ENCODE data around the gene DCLRE1B. TPM values are rescaled to one million over a fixed set of nuclear protein-coding genes. Genes with fewer than 3 reads are reported as not detected.

The DCLRE1B gene
- total RNA-seq, 2 experiments from 2014 or later: 33.2 to 33.9 TPM

- POLR2A ChIA-PET: interaction anchor here (0.7 kb wide), 1 partner anchor 24 kb away, joined by 5 read pairs; no protein-coding TSS in a partner anchor
- CTCF ChIA-PET: interaction anchor here (0.7 kb wide), 2 partner anchors 15 to 23 kb away, joined by 3 read pairs; no protein-coding TSS in a partner anchor
Measured at GRCh38 chr1:113938192-113938591, 33.1 kb downstream of the DCLRE1B start.

GRCh38 chr1:113940365-113941244, 35.5 kb downstream of the DCLRE1B start:
- POLR2A ChIA-PET: interaction anchor here (1.1 to 1.9 kb wide), 2 partner anchors 10 to 36 kb away, joined by 4 to 12 read pairs; no protein-coding TSS in a partner anchor
- CTCF ChIA-PET: interaction anchor here (0.6 to 1.6 kb wide), 4 partner anchors 9 to 205 kb away, joined by 4 to 5 read pairs (median 4); no protein-coding TSS in a partner anchor

- POLR2A ChIA-PET: interaction anchor here (1.1 to 1.9 kb wide), 2 partner anchors 10 to 37 kb away, joined by 4 to 12 read pairs; no protein-coding TSS in a partner anchor
Measured at GRCh38 chr1:113941245-113941559, 36.1 kb downstream of the DCLRE1B start.

GRCh38 chr1:113942527-113942926, 37.4 kb downstream of the DCLRE1B start:
- POLR2A ChIA-PET: no interaction called here
- CTCF ChIA-PET: no interaction called here

More at GRCh38 chr1:113941245-113941559, 36.1 kb downstream of the DCLRE1B start:
- CTCF ChIA-PET: interaction anchor here (1.3 to 1.6 kb wide), 3 partner anchors 10 to 22 kb away, joined by 4 to 5 read pairs (median 5); no protein-coding TSS in a partner anchor

- ChIA-PET POLR2A (no interaction called here), CTCF (no interaction called here)
Measured at GRCh38 chr1:113943028-113943811, 38.1 kb downstream of the DCLRE1B start.

- POLR2A ChIA-PET: no interaction called here
- CTCF ChIA-PET: no interaction called here
Measured at GRCh38 chr1:113945329-113945728, 40.2 kb downstream of the DCLRE1B start.

- ChIA-PET POLR2A (interaction anchor here (0.6 to 2.4 kb wide), 2 partner anchors 16 to 683 kb away, joined by 3 to 15 read pairs; partner anchors contain the start of gene HIPK1), CTCF (no interaction called here)
Measured at GRCh38 chr1:113946112-113946511, 41.0 kb downstream of the DCLRE1B start.

GRCh38 chr1:113946678-113947387, 41.7 kb downstream of the DCLRE1B start:
- ChIA-PET POLR2A (interaction anchor here (1.8 to 2.4 kb wide), 2 partner anchors 17 to 43 kb away, joined by 4 to 15 read pairs; partner anchors contain the start of genes AP4B1 and HIPK1), CTCF (interaction anchor here (0.6 to 1.2 kb wide), 4 partner anchors 10 to 187 kb away, joined by 3 to 4 read pairs (median 3); no protein-coding TSS in a partner anchor)

GRCh38 chr1:113947388-113948107, 42.4 kb downstream of the DCLRE1B start:
- ChIA-PET POLR2A (interaction anchor here (0.5 to 2.4 kb wide), 3 partner anchors 18 to 564 kb away, joined by 4 to 15 read pairs (median 4); partner anchors contain the start of genes AP4B1 and HIPK1), CTCF (interaction anchor here (1.0 to 1.2 kb wide), 3 partner anchors 9 to 17 kb away, joined by 3 read pairs; no protein-coding TSS in a partner anchor)

- ChIA-PET CTCF (interaction anchor here (0.6 to 1.2 kb wide), 4 partner anchors 8 to 47 kb away, joined by 3 read pairs; partner anchors contain the start of gene HIPK1), POLR2A (interaction anchor here (1.8 to 2.4 kb wide), 2 partner anchors 18 to 44 kb away, joined by 4 to 15 read pairs; partner anchors contain the start of genes AP4B1 and HIPK1)
Measured at GRCh38 chr1:113948151-113948550, 43.0 kb downstream of the DCLRE1B start.

- ChIA-PET POLR2A (interaction anchor here (0.5 kb wide), 1 partner anchor 41 kb away, joined by 3 read pairs; no protein-coding TSS in a partner anchor), CTCF (interaction anchor here (0.6 to 1.1 kb wide), 3 partner anchors 19 to 71 kb away, joined by 3 read pairs; partner anchors contain the start of gene HIPK1)
Measured at GRCh38 chr1:113949007-113949406, 43.9 kb downstream of the DCLRE1B start.

GRCh38 chr1:113950908-113951307, 45.8 kb downstream of the DCLRE1B start:
- ChIA-PET CTCF (interaction anchor here (1.0 kb wide), 3 partner anchors 10 to 30 kb away, joined by 3 to 5 read pairs (median 3); no protein-coding TSS in a partner anchor), POLR2A (no interaction called here)

GRCh38 chr1:113951719-113952118, 46.6 kb downstream of the DCLRE1B start:
- ChIA-PET POLR2A (interaction anchor here (0.6 to 0.7 kb wide), 2 partner anchors 16 to 19 kb away, joined by 7 read pairs; no protein-coding TSS in a partner anchor), CTCF (interaction anchor here (0.7 to 1.2 kb wide), 5 partner anchors 11 to 342 kb away, joined by 3 to 6 read pairs (median 4); partner anchors contain the start of gene HIPK1)

GRCh38 chr1:113957984-113958383, 52.9 kb downstream of the DCLRE1B start:
- CTCF ChIA-PET: interaction anchor here (1.2 kb wide), 1 partner anchor 11 kb away, joined by 3 read pairs; no protein-coding TSS in a partner anchor
- POLR2A ChIA-PET: no interaction called here

- CTCF ChIA-PET: no interaction called here
- POLR2A ChIA-PET: no interaction called here
Measured at GRCh38 chr1:113958691-113959090, 53.6 kb downstream of the DCLRE1B start.

- ChIA-PET CTCF (interaction anchor here (2.0 kb wide), 1 partner anchor 22 kb away, joined by 5 read pairs; no protein-coding TSS in a partner anchor), POLR2A (interaction anchor here (0.5 kb wide), 1 partner anchor 205 kb away, joined by 4 read pairs; no protein-coding TSS in a partner anchor)
Measured at GRCh38 chr1:113963281-113963906, 58.3 kb downstream of the DCLRE1B start.

All from activated CD8-positive, alpha-beta memory T cell treated with anti-CD3 and anti-CD28 coated beads for 36 hours (primary cell).